GM12872 (cell line): ENCODE results near the gene PCGF3.

ENCODE experiments used
- CTCF ChIP-seq: IDR thresholded peaks from 3 replicates; pipeline ENCODE4 v1.5.1; 2011; ENCODE audit warnings: low read depth, mild to moderate bottlenecking, low read length, moderate library complexity; ENCODE audit not compliant: insufficient read depth

Gene PCGF3

DNA sequence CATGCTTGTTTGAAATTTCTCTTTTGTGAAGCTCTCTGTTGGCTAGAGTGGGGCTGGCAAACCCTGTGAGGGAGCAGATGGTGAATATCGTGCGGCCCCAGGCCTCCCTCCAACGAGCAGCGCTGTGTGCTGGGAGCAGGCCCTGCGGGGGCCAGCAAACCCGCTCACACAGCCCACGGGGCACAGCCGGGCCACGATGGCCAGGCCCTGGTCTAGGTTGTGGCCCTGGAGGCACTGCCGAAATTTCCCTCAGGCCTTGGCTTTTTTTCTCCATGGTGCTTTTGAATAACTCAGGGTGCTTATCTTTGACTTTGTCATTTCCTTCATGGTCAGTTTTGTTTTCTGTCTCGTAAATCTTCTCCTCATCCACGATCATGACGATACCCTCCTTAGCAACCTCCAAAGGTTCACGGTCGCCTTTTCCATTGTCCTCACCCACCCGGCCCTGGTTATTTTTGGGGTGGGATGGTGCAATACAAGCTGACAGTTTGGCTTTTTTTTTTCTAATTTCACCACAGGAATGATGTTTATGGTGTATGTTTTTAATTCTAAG is 20.7 kb downstream of the PCGF3 start:
- TF ChIP-seq CTCF, result no peak

DNA sequence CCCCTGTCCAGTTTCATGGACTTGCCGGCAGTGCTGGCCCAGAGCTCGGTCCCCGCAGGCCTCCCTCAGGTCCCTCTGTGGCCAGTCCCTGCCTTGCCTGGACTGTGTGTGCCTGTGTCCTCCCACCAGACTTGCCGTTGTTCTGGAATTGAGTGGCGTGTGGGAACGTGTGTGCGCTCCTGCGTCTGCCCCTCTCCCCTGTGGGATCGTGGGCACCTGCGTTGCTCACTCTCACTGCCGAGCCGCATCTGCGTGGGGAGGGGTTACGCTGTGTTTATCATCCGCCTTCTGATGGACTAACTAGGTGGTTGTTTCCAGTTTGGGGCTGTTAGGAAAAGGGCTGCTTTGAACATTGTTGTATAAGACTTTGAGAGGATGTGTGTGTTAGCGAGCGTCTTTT is 21.2 kb downstream of the PCGF3 start:
- no peak for TF ChIP-seq CTCF

DNA sequence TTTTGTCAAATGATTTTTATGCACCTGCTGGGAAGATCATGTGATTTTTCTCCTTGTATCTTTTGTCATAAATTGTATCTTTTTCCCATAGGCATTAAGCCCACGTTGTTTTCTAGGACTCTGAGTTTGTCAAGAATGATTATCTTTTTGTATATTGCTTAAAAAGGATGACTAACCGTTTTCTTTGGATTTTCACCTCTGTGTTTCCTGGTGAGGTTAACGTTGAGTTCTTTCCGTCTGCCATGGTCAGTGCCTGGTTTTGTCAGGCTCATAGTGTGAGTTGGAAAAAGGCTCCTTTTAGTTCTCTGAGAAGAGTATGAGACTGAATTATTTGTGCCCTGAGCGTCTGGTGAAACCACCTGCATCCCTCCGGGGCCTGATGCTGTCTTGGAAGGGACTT is 21.9 kb downstream of the PCGF3 start:
- TF ChIP-seq CTCF, result no peak

DNA sequence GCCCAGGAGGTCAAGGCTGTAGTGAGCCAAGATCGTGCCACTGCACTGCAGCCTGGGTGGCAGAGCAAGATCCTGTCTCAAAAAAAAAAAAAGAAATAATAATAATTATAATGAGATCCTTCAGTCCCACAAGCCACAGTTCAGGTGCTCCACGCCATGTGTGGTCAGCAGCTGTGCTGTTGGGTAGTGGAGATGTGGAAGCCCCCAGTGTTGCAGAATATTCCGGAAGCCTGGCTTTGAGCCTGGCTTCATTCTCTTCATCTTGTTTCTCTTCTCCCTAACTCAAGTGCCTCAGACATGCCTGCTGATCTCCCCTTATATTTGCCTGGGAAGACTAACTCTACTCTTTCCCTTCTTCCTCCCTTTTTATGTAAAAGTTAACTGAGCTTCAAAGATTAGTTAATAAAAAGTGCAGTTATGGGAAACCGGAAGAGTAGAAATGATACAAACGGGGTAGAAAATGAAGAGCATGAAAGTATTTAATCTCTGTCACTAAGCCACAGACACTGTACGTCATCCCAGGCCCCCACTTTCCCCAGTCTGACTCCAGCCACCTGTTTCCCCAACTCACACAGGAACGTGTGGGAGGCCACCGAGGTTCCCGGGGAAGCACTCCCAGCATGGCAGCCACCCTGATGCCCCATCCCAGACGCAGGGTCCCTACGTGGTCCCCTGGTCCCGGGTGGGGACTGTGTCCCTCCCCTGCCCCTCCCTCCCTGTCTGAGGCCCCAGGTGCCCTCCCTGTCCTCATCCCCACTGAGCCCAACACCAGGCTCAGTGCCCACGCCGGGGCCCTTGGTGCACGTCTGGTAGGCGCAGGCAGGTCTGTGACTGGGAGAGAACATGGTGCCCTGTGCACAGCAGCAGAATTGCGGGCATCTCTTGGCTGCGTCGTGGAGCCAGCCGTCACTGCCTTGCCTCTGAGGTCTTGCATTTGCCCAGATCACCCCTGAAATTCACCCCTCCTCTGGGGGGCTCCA is 24.0 kb downstream of the PCGF3 start:
- no peak for TF ChIP-seq CTCF

DNA sequence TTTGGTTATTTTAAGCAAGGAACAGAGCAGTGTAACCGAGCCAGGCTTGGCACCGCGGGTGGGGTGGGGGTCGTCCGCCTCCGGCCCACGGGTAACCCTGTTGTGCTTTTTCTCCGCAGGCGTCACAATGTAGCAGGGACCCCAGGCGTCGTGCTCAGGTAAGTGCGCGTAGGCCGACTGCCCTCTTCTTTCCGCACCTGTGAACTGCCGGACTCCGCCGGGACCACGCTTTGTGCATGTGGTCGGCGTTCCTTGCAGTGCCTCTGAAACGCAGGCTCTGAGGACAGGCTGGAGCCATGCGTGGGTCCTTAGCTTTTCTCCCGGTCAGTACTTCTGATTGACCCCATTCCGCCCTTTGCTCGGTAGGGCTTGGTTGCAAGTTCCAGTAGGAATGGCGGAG is 24.9 kb downstream of the PCGF3 start:
- no peak for TF ChIP-seq CTCF

GRCh38 chr4:732486-732885 is 26.9 kb downstream of the PCGF3 start:
- TF ChIP-seq CTCF, result no peak

DNA sequence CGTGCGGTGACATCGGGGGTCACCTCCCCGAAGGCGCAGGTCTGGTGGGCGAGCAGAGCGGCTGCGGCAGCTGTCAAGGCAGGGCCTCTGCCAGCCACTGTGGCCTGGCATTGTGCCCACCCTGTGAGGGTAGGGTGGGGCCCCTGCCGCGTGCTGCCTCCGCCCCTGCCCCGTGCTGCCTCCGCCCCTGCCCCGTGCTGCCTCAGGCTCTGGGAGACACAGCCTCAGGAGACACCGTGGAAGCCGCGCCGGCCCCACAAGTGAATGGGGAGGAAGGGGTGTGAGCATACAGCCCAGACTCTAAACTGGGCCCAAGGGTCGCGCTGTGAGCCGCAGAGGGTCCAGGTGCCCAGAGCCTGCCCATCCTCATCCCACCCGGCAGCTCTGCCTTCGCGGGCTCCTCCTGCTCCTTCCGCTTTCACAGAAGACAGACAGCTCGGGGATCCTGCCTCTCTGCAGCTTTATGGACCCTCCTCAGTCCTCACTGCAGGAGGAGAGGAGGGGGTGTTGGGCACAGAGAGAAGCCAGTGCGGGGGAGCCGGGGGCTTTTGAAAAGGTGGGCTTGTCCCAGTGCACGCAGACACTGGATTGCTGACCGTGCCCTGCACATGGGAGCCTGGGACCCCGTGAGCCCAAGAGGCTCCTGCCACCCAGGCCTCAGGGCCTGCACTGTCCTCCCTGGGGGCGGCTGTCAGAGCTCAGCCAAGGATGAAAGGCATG is 27.4 kb downstream of the PCGF3 start:
- TF ChIP-seq CTCF, result no peak
